Nephron progenitor cell (in vitro differentiated cells): ENCODE measurements around the gene OTOA.
A peak's percentile ranks its signal among the peaks of the same experiment; 100 is the strongest.

ENCODE experiments used
- DNase-seq: peaks from one replicate; pipeline ENCODE4 v3.0.0; 2021
- H3K27ac Mint-ChIP-seq: 2 replicates; pipeline ENCODE4 v1.8.0; 2021; ENCODE audit warnings: mild to moderate bottlenecking, moderate library complexity, mixed read lengths
- H3K27me3 Mint-ChIP-seq: 2 replicates; pipeline ENCODE4 v1.8.0; 2021; ENCODE audit warnings: mild to moderate bottlenecking, low read depth, mixed read lengths; ENCODE audit not compliant: poor library complexity
- H3K36me3 Mint-ChIP-seq: 2 replicates; pipeline ENCODE4 v1.8.0; 2021; ENCODE audit warnings: low read depth, mixed read lengths
- H3K4me1 Mint-ChIP-seq: 2 replicates; pipeline ENCODE4 v1.8.0; 2021; ENCODE audit warnings: mixed read lengths
- H3K4me3 Mint-ChIP-seq: 2 replicates; pipeline ENCODE4 v1.8.0; 2021; ENCODE audit warnings: mild to moderate bottlenecking, moderate library complexity, mixed read lengths
- H3K9me3 Mint-ChIP-seq: 2 replicates; pipeline ENCODE4 v1.8.0; 2021; ENCODE audit warnings: mild to moderate bottlenecking, moderate library complexity, mixed read lengths
- CTCF ChIP-seq: fragments of 200-600 bp; sonication (generic); IDR thresholded peaks from 2 replicates; pipeline ENCODE4 v1.5.0; 2021; ENCODE audit warnings: antibody characterized with exemption

OTOA gene

GRCh38 chr16:21698169-21699032 is 34.6 kb downstream of the OTOA start:
- DNase-seq, result no peak
- H3K9me3 Mint-ChIP-seq, result no peaks in the 10 kb centered on the region
- no peak for TF ChIP-seq CTCF
- H3K4me1 Mint-ChIP-seq, result peaks cover 6% of the 10 kb centered on the region
- no peaks in the 10 kb centered on the region for H3K36me3 Mint-ChIP-seq
- no peak overlapping the region for H3K4me3 Mint-ChIP-seq
- no peak overlapping the region for H3K27ac Mint-ChIP-seq
- H3K27me3 Mint-ChIP-seq, result peaks cover 9% of the 10 kb centered on the region

GRCh38 chr16:21701271-21701670 is 37.5 kb downstream of the OTOA start:
- Mint-ChIP-seq H3K9me3 (no peaks in the 10 kb centered on the region), H3K36me3 (no peaks in the 10 kb centered on the region), H3K4me1 (peaks cover 6% of the 10 kb centered on the region), H3K27ac (peak overlapping the region; percentile 39), H3K27me3 (peaks cover 14% of the 10 kb centered on the region), H3K4me3 (no peak overlapping the region)
- no peak for DNase-seq
- TF ChIP-seq CTCF, result no peak

GRCh38 chr16:21702276-21702675 is 38.5 kb downstream of the OTOA start:
- no peak for TF ChIP-seq CTCF
- DNase-seq, result no peak
- Mint-ChIP-seq H3K27ac (no peak overlapping the region), H3K36me3 (no peaks in the 10 kb centered on the region), H3K4me1 (peaks cover 6% of the 10 kb centered on the region), H3K4me3 (no peak overlapping the region), H3K9me3 (no peaks in the 10 kb centered on the region), H3K27me3 (peaks cover 10% of the 10 kb centered on the region)

- H3K9me3 Mint-ChIP-seq, result no peaks in the 10 kb centered on the region
- TF ChIP-seq CTCF, result no peak
- H3K4me1 Mint-ChIP-seq, result peaks cover 6% of the 10 kb centered on the region
- H3K36me3 Mint-ChIP-seq, result no peaks in the 10 kb centered on the region
- no peak for DNase-seq
- no peak overlapping the region for H3K27ac Mint-ChIP-seq
- peaks cover 14% of the 10 kb centered on the region for H3K27me3 Mint-ChIP-seq
- no peak overlapping the region for H3K4me3 Mint-ChIP-seq
Observed at GRCh38 chr16:21703156-21703555, 39.4 kb downstream of the OTOA start.

GRCh38 chr16:21703589-21704174 is 39.9 kb downstream of the OTOA start:
- H3K4me3 Mint-ChIP-seq, result no peak overlapping the region
- no peaks in the 10 kb centered on the region for H3K36me3 Mint-ChIP-seq
- no peak overlapping the region for H3K27ac Mint-ChIP-seq
- H3K27me3 Mint-ChIP-seq, result peaks cover 14% of the 10 kb centered on the region
- no peak for TF ChIP-seq CTCF
- H3K4me1 Mint-ChIP-seq, result peaks cover 2% of the 10 kb centered on the region
- no peaks in the 10 kb centered on the region for H3K9me3 Mint-ChIP-seq
- no peak for DNase-seq
